H1 (cell line): ENCODE measurements around the gene RNF224.

Experiments used
- CTCF ChIP-seq, 3 experiments: IDR thresholded peaks; 1 replicate in 2 of 3; 2 replicates in 1 of 3; pipeline versions ENCODE4 v1.5.1 to v1.6.1; 2011; ENCODE audit warnings: low read length in 3 of 3, mild to moderate bottlenecking in 3 of 3, inconsistent platforms in 2 of 3, low read depth in 1 of 3, moderate library complexity in 1 of 3; ENCODE audit not compliant: insufficient read depth in 1 of 3; ENCODE audit errors: control extremely low read depth in 1 of 3
- EP300 ChIP-seq, 2 experiments: IDR thresholded peaks; 1 replicate in 1 of 2; 2 replicates in 1 of 2; pipeline ENCODE4 v1.6.1; 2011 to 2012; ENCODE audit warnings: low read depth in 2 of 2, low read length in 2 of 2, mild to moderate bottlenecking in 2 of 2, borderline replicate concordance in 1 of 2, inconsistent platforms in 1 of 2, moderate library complexity in 1 of 2
- EZH2 ChIP-seq: fragments of 200-600 bp; sonication (generic); IDR thresholded peaks from 2 replicates; pipeline ENCODE4 v1.7.1; 2012; ENCODE audit warnings: low read depth, mild to moderate bottlenecking, moderate library complexity, low read length, inconsistent platforms; ENCODE audit not compliant: severe bottlenecking
- MAFK ChIP-seq: IDR thresholded peaks from 2 replicates; pipeline ENCODE4 v1.6.1; 2012; ENCODE audit warnings: low read depth, mild to moderate bottlenecking, improper control_type of control experiment, low read length
- MAX ChIP-seq: IDR thresholded peaks from 2 replicates; pipeline ENCODE4 v1.6.1; 2012; ENCODE audit warnings: inconsistent platforms
- NRF1 ChIP-seq: IDR thresholded peaks from 2 replicates; pipeline ENCODE4 v1.6.1; 2011; ENCODE audit warnings: mild to moderate bottlenecking, low read depth, low read length, improper control_type of control experiment
- RAD21 ChIP-seq, 2 experiments: IDR thresholded peaks in 1 of 2; conservative IDR thresholded peaks in 1 of 2; 2 replicates each; pipeline ENCODE4 v1.6.1; 2011; ENCODE audit warnings: low read depth in 2 of 2, low read length in 2 of 2, improper control_type of control experiment in 1 of 2, inconsistent platforms in 1 of 2, mild to moderate bottlenecking in 1 of 2, moderate library complexity in 1 of 2
- TAF7 ChIP-seq: optimal IDR thresholded peaks from 2 replicates; pipeline ENCODE3; 2011; ENCODE audit warnings: low read depth, mild to moderate bottlenecking, inconsistent platforms, low read length, moderate library complexity, borderline replicate concordance
- TF ChIP-seq, protein P1 (sequence below): IDR thresholded peaks from 2 replicates; pipeline ENCODE4 v1.6.1; 2012; ENCODE audit warnings: inconsistent platforms

GRCh38 chr9:137200311-137201204 lies 26.7 kb upstream of the RNF224 start, which contains the start of gene TPRN:
- TF ChIP-seq TAF7: peak; percentile 97
- no peak for TF ChIP-seq RAD21 (IDR thresholded peaks at IDR 0.05 in 1 of 2, conservative IDR thresholded peaks at IDR 0.05 in 1 of 2; ENCODE audit: low read depth in 2 of 2, low read length in 2 of 2)
- no peak for TF ChIP-seq CTCF (IDR thresholded peaks at IDR 0.05; ENCODE audit: control extremely low read depth in 1 of 3, insufficient read depth in 1 of 3, low read depth in 1 of 3, low read length in 3 of 3)
- TF ChIP-seq MAX: peak; percentile 58
- no peak for TF ChIP-seq NRF1
- no peak for TF ChIP-seq EZH2
- TF ChIP-seq EP300 (IDR thresholded peaks at IDR 0.05; ENCODE audit: borderline replicate concordance in 1 of 2, low read depth in 2 of 2, low read length in 2 of 2): no peak
- no peak for TF ChIP-seq MAFK
- TF ChIP-seq, protein P1, sequence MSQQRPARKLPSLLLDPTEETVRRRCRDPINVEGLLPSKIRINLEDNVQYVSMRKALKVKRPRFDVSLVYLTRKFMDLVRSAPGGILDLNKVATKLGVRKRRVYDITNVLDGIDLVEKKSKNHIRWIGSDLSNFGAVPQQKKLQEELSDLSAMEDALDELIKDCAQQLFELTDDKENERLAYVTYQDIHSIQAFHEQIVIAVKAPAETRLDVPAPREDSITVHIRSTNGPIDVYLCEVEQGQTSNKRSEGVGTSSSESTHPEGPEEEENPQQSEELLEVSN: no peak
